ENCODE measurements around the gene ALX3.
"Not testable (repeated sequence)": the region's sequence is repeated elsewhere in the genome, so short reads cannot be mapped to it uniquely, and the experiment has no call there.

Gene ALX3

GRCh38 chr1:110034451-110035235 lies 35.8 kb downstream of the ALX3 start, which contains the start of gene STRIP1:
TSS of gene STRIP1 (plus strand) at chr1:110034624. CDS start at chr1:110034638, 14 bp downstream.
- peak; percentile 98 for DNase-seq (ENCODE audit: low read depth)
- no peak for TF ChIP-seq CTCF (IDR thresholded peaks at IDR 0.05; ENCODE audit: low read length, missing control alignments)
- H3K4me3 ChIP-seq (replicated peaks; ENCODE audit: low read depth, low read length): peak within 1 kb of the TSS; percentile 82

GRCh38 chr1:110034040-110034450 lies 36.4 kb downstream of the ALX3 start:
- TF ChIP-seq CTCF (IDR thresholded peaks at IDR 0.05; ENCODE audit: low read length, missing control alignments): no peak
- DNase-seq (ENCODE audit: low read depth): no peak

GRCh38 chr1:110033421-110033820 lies 37.1 kb downstream of the ALX3 start:
- TF ChIP-seq CTCF (IDR thresholded peaks at IDR 0.05; ENCODE audit: low read length, missing control alignments): no peak
- H3K4me3 ChIP-seq (replicated peaks; ENCODE audit: low read depth, low read length): no peak overlapping the region

More at GRCh38 chr1:110034040-110034450, 36.4 kb downstream of the ALX3 start:
- peak overlapping the region; percentile 82 for H3K4me3 ChIP-seq (replicated peaks; ENCODE audit: low read depth, low read length)

GRCh38 chr1:110032327-110032726 lies 38.1 kb downstream of the ALX3 start:
- no peak for DNase-seq (ENCODE audit: low read depth)
- no peak for TF ChIP-seq CTCF (IDR thresholded peaks at IDR 0.05; ENCODE audit: low read length, missing control alignments)
- no peak overlapping the region for H3K4me3 ChIP-seq (replicated peaks; ENCODE audit: low read depth, low read length)

More at GRCh38 chr1:110033421-110033820, 37.1 kb downstream of the ALX3 start:
- no peak for DNase-seq (ENCODE audit: low read depth)

- peak overlapping the region; percentile 3 for H3K4me3 ChIP-seq (replicated peaks; ENCODE audit: low read depth, low read length)
- DNase-seq (ENCODE audit: low read depth): not testable (repeated sequence)
These were observed 39.8 kb downstream of the ALX3 start for GRCh38 chr1:110030687-110031086.

- no peak overlapping the region for H3K4me3 ChIP-seq (replicated peaks; ENCODE audit: low read depth, low read length)
- no peak for TF ChIP-seq CTCF (IDR thresholded peaks at IDR 0.05; ENCODE audit: low read length, missing control alignments)
- DNase-seq (ENCODE audit: low read depth): no peak
These were observed 45.9 kb downstream of the ALX3 start for GRCh38 chr1:110024613-110025012.

GRCh38 chr1:110021285-110021684 lies 49.2 kb downstream of the ALX3 start:
- DNase-seq (ENCODE audit: low read depth): no peak
- no peak overlapping the region for H3K4me3 ChIP-seq (replicated peaks; ENCODE audit: low read depth, low read length)
- TF ChIP-seq CTCF (IDR thresholded peaks at IDR 0.05; ENCODE audit: low read length, missing control alignments): no peak

Measured in fibroblast of pulmonary artery (primary cell).